ENCODE measurements around the gene PARD3B. TPM values are rescaled to one million over a fixed set of nuclear protein-coding genes. Genes with fewer than 3 reads are reported as not detected.

Gene PARD3B
- total RNA-seq, 1 experiment from 2014 or later: 7.6 TPM

- H3K9me3 ChIP-seq (ENCODE audit: low read depth, low read length, poor library complexity, severe bottlenecking): no peaks in the 10 kb centered on the region
- no peak for TF ChIP-seq CTCF (conservative IDR thresholded peaks at IDR 0.05; ENCODE audit: low read depth, low read length)
- no peak for TF ChIP-seq EZH2 (IDR thresholded peaks at IDR 0.05; ENCODE audit: borderline replicate concordance, low read depth, low read length, poor library complexity, severe bottlenecking)
- POLR2A ChIA-PET (ENCODE audit: low non-redundant PET): no interaction called here
- CTCF ChIA-PET: no interaction called here
- no peaks in the 10 kb centered on the region for H3K36me3 ChIP-seq (ENCODE audit: insufficient read depth, low read length, poor library complexity, severe bottlenecking)
- no peak overlapping the region for H3K4me3 ChIP-seq (ENCODE audit: low read depth, low read length, poor library complexity, severe bottlenecking)
- H3K27me3 ChIP-seq (replicated peaks; ENCODE audit: insufficient read depth, low read depth, low read length, poor library complexity): no peaks in the 10 kb centered on the region
- BruUV-seq (replicated peaks): no TSS peak
- intact Hi-C loops (cut with micrococcal nuclease; ENCODE audit: unreplicated experiment): no loop called here
- H3K4me1 ChIP-seq (ENCODE audit: insufficient read depth, low read length, poor library complexity, severe bottlenecking): peaks cover 4% of the 10 kb centered on the region
- DNase-seq (ENCODE audit: low spot score): no peak
- no peak overlapping the region for H3K27ac ChIP-seq (ENCODE audit: low read depth, low read length, poor library complexity, severe bottlenecking)
Observed at GRCh38 chr2:205280596-205281236, 735.4 kb downstream of the PARD3B start.

GRCh38 chr2:205283736-205284270 is 738.5 kb downstream of the PARD3B start:
- ChIA-PET CTCF (no interaction called here), POLR2A (ENCODE audit: low non-redundant PET) (no interaction called here)
- intact Hi-C loops (cut with micrococcal nuclease; ENCODE audit: unreplicated experiment): no loop called here
- Histone ChIP-seq H3K27ac (ENCODE audit: low read depth, low read length, poor library complexity, severe bottlenecking) (no peak overlapping the region), H3K4me3 (ENCODE audit: low read depth, low read length, poor library complexity, severe bottlenecking) (no peak overlapping the region), H3K36me3 (ENCODE audit: insufficient read depth, low read length, poor library complexity, severe bottlenecking) (no peaks in the 10 kb centered on the region), H3K27me3 (replicated peaks; ENCODE audit: insufficient read depth, low read depth, low read length, poor library complexity) (no peaks in the 10 kb centered on the region), H3K9me3 (ENCODE audit: low read depth, low read length, poor library complexity, severe bottlenecking) (no peaks in the 10 kb centered on the region), H3K4me1 (ENCODE audit: insufficient read depth, low read length, poor library complexity, severe bottlenecking) (no peaks in the 10 kb centered on the region)
- no TSS peak for BruUV-seq (replicated peaks)
- TF ChIP-seq EZH2 (IDR thresholded peaks at IDR 0.05; ENCODE audit: borderline replicate concordance, low read depth, low read length, poor library complexity, severe bottlenecking) (no peak), CTCF (conservative IDR thresholded peaks at IDR 0.05; ENCODE audit: low read depth, low read length) (no peak)
- DNase-seq (ENCODE audit: low spot score): no peak

- H3K4me3 ChIP-seq (ENCODE audit: low read depth, low read length, poor library complexity, severe bottlenecking): no peak overlapping the region
- TF ChIP-seq EZH2 (IDR thresholded peaks at IDR 0.05; ENCODE audit: borderline replicate concordance, low read depth, low read length, poor library complexity, severe bottlenecking): no peak
- no peak for TF ChIP-seq CTCF (conservative IDR thresholded peaks at IDR 0.05; ENCODE audit: low read depth, low read length)
- no peak overlapping the region for H3K27ac ChIP-seq (ENCODE audit: low read depth, low read length, poor library complexity, severe bottlenecking)
- no peaks in the 10 kb centered on the region for H3K36me3 ChIP-seq (ENCODE audit: insufficient read depth, low read length, poor library complexity, severe bottlenecking)
- ChIA-PET POLR2A (ENCODE audit: low non-redundant PET) (no interaction called here), CTCF (no interaction called here)
- DNase-seq (ENCODE audit: low spot score): no peak
- H3K4me1 ChIP-seq (ENCODE audit: insufficient read depth, low read length, poor library complexity, severe bottlenecking): no peaks in the 10 kb centered on the region
- no TSS peak for BruUV-seq (replicated peaks)
- no peaks in the 10 kb centered on the region for H3K9me3 ChIP-seq (ENCODE audit: low read depth, low read length, poor library complexity, severe bottlenecking)
- intact Hi-C loops (cut with micrococcal nuclease; ENCODE audit: unreplicated experiment): no loop called here
- no peaks in the 10 kb centered on the region for H3K27me3 ChIP-seq (replicated peaks; ENCODE audit: insufficient read depth, low read depth, low read length, poor library complexity)
Observed at GRCh38 chr2:205284334-205284733, 739.1 kb downstream of the PARD3B start.

All from A673 (cell line).